WI38 (cell line): ENCODE measurements around the gene DYNC1I1.

Source experiments
- H3K4me3 ChIP-seq: 2 replicates; pipeline ENCODE4 v1.5.1; 2011; ENCODE audit warnings: low read depth, mild to moderate bottlenecking, control low read depth, low read length
- TF ChIP-seq, protein P1 (sequence below): IDR thresholded peaks from 2 replicates; pipeline ENCODE4 v1.5.1; 2012; ENCODE audit warnings: low read depth, mild to moderate bottlenecking, control low read depth, low read length

The DYNC1I1 gene

DNA sequence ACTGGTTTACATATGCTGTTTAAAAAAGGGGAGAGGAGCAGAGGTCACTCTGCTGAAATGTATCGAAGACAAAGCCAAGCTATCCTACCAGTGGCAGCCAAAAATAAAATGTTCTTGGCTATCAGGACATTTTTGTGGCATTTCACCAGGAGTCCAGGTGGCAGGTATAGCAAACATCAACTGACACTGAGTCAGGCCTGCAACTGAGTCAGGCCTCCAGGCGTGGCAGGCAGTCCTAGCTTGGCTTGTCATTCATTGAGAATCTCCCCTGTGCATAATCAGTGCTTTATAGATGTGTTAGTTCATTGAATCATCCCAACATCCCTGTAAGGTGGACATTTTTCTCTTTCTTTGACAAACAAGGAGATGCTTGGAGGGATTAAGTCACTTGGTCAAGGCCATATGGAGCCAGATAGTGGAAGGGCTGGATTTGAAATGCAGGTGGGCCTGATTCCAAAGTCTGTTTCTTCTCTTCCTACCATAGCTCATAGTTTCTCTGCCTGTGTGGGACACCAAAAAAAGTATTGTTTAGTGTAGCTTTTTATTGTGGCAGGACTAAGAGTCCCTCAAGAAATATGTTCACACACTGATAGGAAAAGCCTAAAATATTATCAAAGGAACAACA is 4.3 kb downstream of the DYNC1I1 start:
- H3K4me3 ChIP-seq, result no peak overlapping the region
- TF ChIP-seq, protein P1, sequence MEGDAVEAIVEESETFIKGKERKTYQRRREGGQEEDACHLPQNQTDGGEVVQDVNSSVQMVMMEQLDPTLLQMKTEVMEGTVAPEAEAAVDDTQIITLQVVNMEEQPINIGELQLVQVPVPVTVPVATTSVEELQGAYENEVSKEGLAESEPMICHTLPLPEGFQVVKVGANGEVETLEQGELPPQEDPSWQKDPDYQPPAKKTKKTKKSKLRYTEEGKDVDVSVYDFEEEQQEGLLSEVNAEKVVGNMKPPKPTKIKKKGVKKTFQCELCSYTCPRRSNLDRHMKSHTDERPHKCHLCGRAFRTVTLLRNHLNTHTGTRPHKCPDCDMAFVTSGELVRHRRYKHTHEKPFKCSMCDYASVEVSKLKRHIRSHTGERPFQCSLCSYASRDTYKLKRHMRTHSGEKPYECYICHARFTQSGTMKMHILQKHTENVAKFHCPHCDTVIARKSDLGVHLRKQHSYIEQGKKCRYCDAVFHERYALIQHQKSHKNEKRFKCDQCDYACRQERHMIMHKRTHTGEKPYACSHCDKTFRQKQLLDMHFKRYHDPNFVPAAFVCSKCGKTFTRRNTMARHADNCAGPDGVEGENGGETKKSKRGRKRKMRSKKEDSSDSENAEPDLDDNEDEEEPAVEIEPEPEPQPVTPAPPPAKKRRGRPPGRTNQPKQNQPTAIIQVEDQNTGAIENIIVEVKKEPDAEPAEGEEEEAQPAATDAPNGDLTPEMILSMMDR, result no peak

DNA sequence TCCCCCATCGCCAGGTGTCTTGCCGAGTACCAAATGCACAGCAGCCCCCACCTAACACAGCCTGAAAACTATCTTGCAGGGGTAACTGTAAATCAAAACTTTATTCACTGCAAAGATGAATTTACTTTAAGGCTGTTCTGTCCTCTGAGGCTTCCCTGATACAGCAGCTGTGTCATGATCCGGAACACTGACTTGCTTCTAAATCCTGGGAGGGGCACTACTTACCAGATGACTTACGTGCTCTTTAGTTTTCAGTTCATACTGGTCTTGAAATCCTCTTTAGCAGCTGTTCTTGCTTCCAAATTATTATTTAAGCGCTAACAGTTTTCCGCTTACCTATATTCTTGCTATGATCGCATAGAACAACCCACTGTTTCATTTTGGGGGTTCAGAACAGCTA is 4.9 kb downstream of the DYNC1I1 start:
- TF ChIP-seq, protein P1, result no peak
- H3K4me3 ChIP-seq, result no peak overlapping the region

DNA sequence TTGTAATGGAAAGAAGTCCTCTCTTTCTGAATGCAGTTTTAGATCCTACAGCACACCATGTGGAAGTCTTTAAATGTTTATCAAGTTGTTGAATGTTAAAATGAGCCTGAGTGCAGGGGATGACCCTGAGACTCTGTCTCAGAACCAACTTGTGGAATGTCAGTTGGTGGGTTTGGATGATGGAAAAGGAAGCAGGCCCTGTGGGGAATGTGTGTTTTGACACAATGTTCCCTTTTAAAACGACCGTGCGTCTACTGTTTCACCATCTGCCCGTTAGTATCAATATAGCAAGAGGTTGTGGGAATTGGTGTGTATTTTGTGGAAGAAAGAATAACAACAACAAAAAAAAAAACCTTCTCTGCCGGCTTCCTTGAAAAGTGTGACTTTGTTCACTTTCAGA is 8.3 kb downstream of the DYNC1I1 start:
- H3K4me3 ChIP-seq, result no peak overlapping the region
- TF ChIP-seq, protein P1, result no peak

DNA sequence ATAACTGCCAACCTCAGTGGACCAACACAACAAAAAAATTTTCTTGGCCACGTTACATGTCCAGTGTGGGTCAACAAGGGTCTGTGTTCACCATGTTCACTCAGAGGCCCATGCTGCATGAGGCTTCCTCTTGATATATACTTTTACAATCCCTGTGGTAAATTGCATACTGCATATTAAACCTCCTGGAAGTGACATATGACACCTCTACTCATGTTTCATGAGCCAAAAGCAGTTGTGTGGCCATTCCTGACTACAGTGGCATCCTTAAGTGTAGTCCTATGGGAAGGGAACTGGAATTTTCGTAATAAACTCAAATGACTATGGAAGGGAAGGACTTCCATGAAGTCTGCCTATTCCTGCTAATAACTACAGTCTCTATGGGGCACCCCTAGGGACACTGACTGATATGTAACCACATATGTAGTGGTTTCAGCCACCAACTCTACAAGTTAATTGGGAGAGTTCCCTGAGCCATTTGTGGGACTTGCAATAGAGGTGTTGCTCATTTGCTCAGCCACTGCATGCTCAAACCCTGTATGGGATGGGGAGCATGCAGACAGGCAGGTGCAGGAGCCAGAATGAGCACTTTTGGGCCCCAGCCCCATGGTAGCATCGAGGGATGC is 9.7 kb downstream of the DYNC1I1 start:
- no peak overlapping the region for H3K4me3 ChIP-seq
- TF ChIP-seq, protein P1, result no peak

DNA sequence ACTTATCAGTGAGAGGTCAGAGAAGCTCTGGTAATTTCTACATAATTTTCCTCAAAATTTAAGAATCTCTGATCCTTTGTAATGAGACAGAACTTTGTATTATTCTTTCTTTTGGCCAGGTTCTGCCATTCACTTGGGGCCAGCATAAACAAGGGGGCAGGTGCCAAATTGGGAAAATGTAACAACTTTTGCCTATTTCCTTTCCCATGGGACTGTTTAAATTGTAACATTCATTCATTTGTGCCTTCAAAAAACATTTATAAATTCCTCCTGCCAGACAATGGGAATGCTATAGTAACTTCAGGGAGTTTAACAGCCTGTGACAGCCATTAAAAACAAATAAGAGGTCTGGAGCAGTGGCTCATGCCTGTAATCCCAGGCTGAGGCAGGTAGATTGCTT is 12.4 kb downstream of the DYNC1I1 start:
- no peak overlapping the region for H3K4me3 ChIP-seq
- TF ChIP-seq, protein P1, result no peak

DNA sequence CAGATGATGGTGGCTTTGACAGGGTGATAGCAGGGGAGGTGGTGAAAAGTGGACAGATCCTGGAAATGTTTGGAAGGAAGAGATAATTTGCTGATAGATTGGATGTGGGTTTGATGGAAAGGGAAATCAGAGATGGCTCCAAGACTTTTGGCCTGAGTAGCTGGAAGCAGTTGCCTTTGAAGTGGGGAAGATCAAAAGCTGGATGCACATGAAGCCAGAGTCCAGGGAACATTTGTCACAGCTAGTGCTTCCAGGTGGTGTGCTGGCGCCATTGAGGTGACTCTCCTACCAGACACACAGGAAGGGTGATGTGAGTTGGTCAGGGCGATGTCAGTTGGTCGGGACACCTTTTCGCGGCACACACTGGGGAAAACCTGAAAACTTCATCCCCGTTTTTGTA is 15.9 kb downstream of the DYNC1I1 start:
- TF ChIP-seq, protein P1, result no peak
- H3K4me3 ChIP-seq, result no peak overlapping the region

DNA sequence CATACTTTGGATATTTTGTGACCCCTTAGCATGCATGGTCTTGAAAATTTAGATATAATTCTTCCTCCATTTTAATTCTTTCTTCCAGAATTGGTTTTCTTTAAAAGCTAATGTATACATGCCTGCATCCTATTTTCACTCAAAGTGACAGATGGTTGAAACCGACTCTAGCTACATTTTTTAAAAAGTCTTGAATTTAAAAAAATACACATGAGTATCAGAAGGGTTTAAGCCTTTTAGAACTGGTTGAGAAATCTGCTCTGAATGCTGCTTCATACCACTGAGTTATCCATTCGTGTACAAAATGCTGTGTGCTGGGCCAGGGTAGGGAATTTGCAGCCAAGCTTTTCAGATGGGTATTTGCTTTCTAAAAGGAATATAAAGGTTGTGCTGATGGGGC is 16.5 kb downstream of the DYNC1I1 start:
- no peak overlapping the region for H3K4me3 ChIP-seq
- TF ChIP-seq, protein P1, result no peak
